HepG2 (cell line): ENCODE results near the gene TMEM221. TPM values are rescaled to one million over a fixed set of nuclear protein-coding genes. Genes with fewer than 3 reads are reported as not detected.
A peak's percentile ranks its signal among the peaks of the same experiment; 100 is the strongest.

Experiments
- ATAC-seq: fragments of 200-7000 bp; cut with Tn5 transposase; 3 replicates; pipeline ENCODE4 v1.9.1; 2020; ENCODE audit warnings: mild to moderate bottlenecking, moderate library complexity
- BruUV-seq: library from RNA; stranded (reverse); fragments of 400-500 nt; replicated peaks from 2 replicates; lab custom pipeline; 2021; lab: Mats Ljungman, UMichigan
- CTCF ChIA-PET: fragments of 300-600 bp; formaldehyde crosslinking; extraction: SDS; loops from one replicate; lab custom pipeline; 2021; ENCODE audit warnings: low total read pairs, inconsistent platforms, low intra/inter-chr PET ratio; lab: Yijun Ruan, JAX
- POLR2A ChIA-PET: fragments of 350-600 bp; sonication (Branson Sonifier 250); formaldehyde crosslinking; loops from one replicate; lab custom pipeline; 2020; ENCODE audit warnings: antibody characterized with exemption, inconsistent platforms; lab: Yijun Ruan, JAX
- DNase-seq: peaks from one replicate; pipeline ENCODE4 v3.0.0-alpha.2; 2015; ENCODE audit warnings: low spot score
- FAIRE-seq: peaks from 3 replicates; lab custom pipeline; 2011; peaks lifted over from hg19 to GRCh38; lab: Jason Lieb, UNC
- H2AFZ ChIP-seq: one replicate; pipeline ENCODE4 v1.6.1; 2011; ENCODE audit warnings: low read length, inconsistent platforms
- H3K27ac ChIP-seq: fragments of 300-600 bp; 3 replicates; pipeline ENCODE4 v1.8.0; 2011; ENCODE audit warnings: mixed run types, mild to moderate bottlenecking, mixed read lengths, low read length, inconsistent platforms; ENCODE audit not compliant: insufficient read depth; ENCODE audit errors: extremely low read length
- H3K27me3 ChIP-seq, 2 experiments: fragments of 200-600 bp in 1 of 2; 2 replicates in 1 of 2; 3 replicates in 1 of 2; pipeline versions ENCODE4 v1.6.0 to v1.8.0; 2011; ENCODE audit warnings: low read length in 2 of 2, mild to moderate bottlenecking in 2 of 2, moderate library complexity in 2 of 2, inconsistent platforms in 1 of 2; ENCODE audit not compliant: insufficient read depth in 2 of 2, control insufficient read depth in 1 of 2
- H3K36me3 ChIP-seq, 2 experiments: fragments of 200-600 bp in 1 of 2; replicated peaks in 1 of 2; 2 replicates in 1 of 2; 3 replicates in 1 of 2; pipeline versions ENCODE4 v1.5.1 to v1.8.0; 2011; ENCODE audit warnings: low read length in 2 of 2, inconsistent platforms in 1 of 2; ENCODE audit not compliant: insufficient read depth in 2 of 2, control insufficient read depth in 1 of 2
- H3K4me1 ChIP-seq: 2 replicates; pipeline ENCODE4 v1.5.1; 2012; ENCODE audit warnings: low read length, inconsistent platforms; ENCODE audit not compliant: insufficient read depth
- H3K4me2 ChIP-seq: 2 replicates; pipeline ENCODE4 v1.6.0; 2011; ENCODE audit warnings: low read depth, low read length, inconsistent platforms
- H3K4me3 ChIP-seq, 3 experiments: fragments of 200-600 bp in 1 of 3; sonication (generic), shearing (Covaris generic) in 1 of 3; replicated peaks in 1 of 3; 2 replicates each; pipeline ENCODE4 v1.5.1; 2011 to 2016; ENCODE audit warnings: low read length in 3 of 3, inconsistent platforms in 2 of 3, low read depth in 2 of 3, mild to moderate bottlenecking in 2 of 3, control low read depth in 1 of 3, mixed read lengths in 1 of 3; ENCODE audit not compliant: insufficient read depth in 1 of 3
- H3K79me2 ChIP-seq: one replicate; pipeline ENCODE4 v1.6.1; 2011; ENCODE audit warnings: low read length, inconsistent platforms; ENCODE audit not compliant: insufficient read depth
- H3K9ac ChIP-seq: 2 replicates; pipeline ENCODE4 v1.6.0; 2011; ENCODE audit warnings: mild to moderate bottlenecking, low read depth, low read length, inconsistent platforms; ENCODE audit not compliant: insufficient read depth
- H3K9me3 ChIP-seq: 2 replicates; pipeline ENCODE4 v1.5.1; 2012; ENCODE audit warnings: mild to moderate bottlenecking, low read length
- H4K20me1 ChIP-seq: 2 replicates; pipeline ENCODE4 v1.6.0; 2011; ENCODE audit warnings: inconsistent platforms, mild to moderate bottlenecking, low read length, moderate library complexity; ENCODE audit not compliant: insufficient read depth
- DNMT1 ChIP-seq: sonication (generic); formaldehyde crosslinking; IDR thresholded peaks from 2 replicates; pipeline ENCODE4 v1.5.1; 2020; ENCODE audit warnings: mild to moderate bottlenecking, missing genetic modification reagents
- GLI4 ChIP-seq: sonication (generic); formaldehyde crosslinking; IDR thresholded peaks from 2 replicates; pipeline ENCODE4 v1.5.1; 2020; ENCODE audit warnings: missing genetic modification reagents, mild to moderate bottlenecking, moderate library complexity, borderline replicate concordance
- HOXA5 ChIP-seq: sonication (generic); formaldehyde crosslinking; IDR thresholded peaks from 2 replicates; pipeline ENCODE4 v1.4.0; 2020; ENCODE audit warnings: missing genetic modification reagents
- MTF1 ChIP-seq: sonication (generic); formaldehyde crosslinking; IDR thresholded peaks from 2 replicates; pipeline ENCODE4 v1.5.0; 2020; ENCODE audit warnings: missing genetic modification reagents
- MZF1 ChIP-seq: sonication (generic); formaldehyde crosslinking; IDR thresholded peaks from 2 replicates; pipeline ENCODE4 v1.8.1; 2023; ENCODE audit warnings: mild to moderate bottlenecking, missing genetic modification reagents, borderline replicate concordance
- TBP ChIP-seq: sonication (generic); formaldehyde crosslinking; IDR thresholded peaks from 2 replicates; pipeline ENCODE4 v1.5.0; 2020; ENCODE audit warnings: missing genetic modification reagents
- TMF1 ChIP-seq: sonication (generic); formaldehyde crosslinking; IDR thresholded peaks from 2 replicates; pipeline ENCODE4 v1.8.1; 2022; ENCODE audit warnings: low read depth, missing genetic modification reagents
- ZFX ChIP-seq: sonication (generic); formaldehyde crosslinking; IDR thresholded peaks from 2 replicates; pipeline ENCODE4 v1.4.0; 2020; ENCODE audit warnings: mild to moderate bottlenecking, low read depth, missing genetic modification reagents, moderate library complexity
- ZNF331 ChIP-seq: sonication (generic); formaldehyde crosslinking; IDR thresholded peaks from 2 replicates; pipeline ENCODE4 v1.4.0; 2020; ENCODE audit warnings: missing genetic modification reagents
- ZNF333 ChIP-seq: sonication (generic); formaldehyde crosslinking; IDR thresholded peaks from 2 replicates; pipeline ENCODE4 v1.4.0; 2020; ENCODE audit warnings: mild to moderate bottlenecking, missing genetic modification reagents, borderline replicate concordance
- ZNF451 ChIP-seq: sonication (generic); formaldehyde crosslinking; IDR thresholded peaks from 2 replicates; pipeline ENCODE4 v1.5.0; 2020; ENCODE audit warnings: mild to moderate bottlenecking, missing genetic modification reagents
- ZNF468 ChIP-seq: sonication (generic); formaldehyde crosslinking; IDR thresholded peaks from 2 replicates; pipeline ENCODE4 v1.8.0; 2022; ENCODE audit warnings: mild to moderate bottlenecking, moderate library complexity, missing genetic modification reagents
- ZNF776 ChIP-seq: sonication (generic); formaldehyde crosslinking; IDR thresholded peaks from 2 replicates; pipeline ENCODE4 v1.4.0; 2020; ENCODE audit warnings: mild to moderate bottlenecking, missing genetic modification reagents
- ZSCAN31 ChIP-seq: sonication (generic); formaldehyde crosslinking; IDR thresholded peaks from 2 replicates; pipeline ENCODE4 v1.5.0; 2020; ENCODE audit warnings: low read depth, mild to moderate bottlenecking, missing genetic modification reagents
- WGBS: methylation state at CpG from one replicate; pipeline ENCODE4 v1.1.6; 2017; ENCODE audit warnings: low lambda C conversion rate; 5-methylcytosine and 5-hydroxymethylcytosine counted together
- in situ Hi-C: cut with HindIII; loops from 2 replicates; pipeline ENCODE4 v1.10.0; 2017; ENCODE audit warnings: low pct_unique_long_range_greater_than_20kb; ENCODE audit not compliant: extremely low pct_ligation_motif_present
- intact Hi-C: fragments of 100-400 bp; cut with micrococcal nuclease; formaldehyde crosslinking; loops from one replicate; pipeline ENCODE4 v1.10.0; 2022; ENCODE audit not compliant: unreplicated experiment
- polyA plus RNA-seq, 8 experiments: library from polyadenylated mRNA; depleted of rRNA in 3 of 8; stranded (reverse) in 7 of 8; unstranded in 1 of 8; fragments of >200 nt; fragmentation: Illumina TruSeq in 4 of 8; extraction: Trizol in 4 of 8; gene quantifications; 2 replicates each; pipeline versions ENCODE4 v1.2.1 to v1.2.3, GENCODE V29; 2011 to 2016; ENCODE audit warnings: low read depth in 4 of 8, missing spikeins in 1 of 8, mixed read lengths in 1 of 8; ENCODE audit not compliant: insufficient read depth in 1 of 8
- total RNA-seq, 5 experiments: library from RNA; depleted of rRNA; stranded (reverse); fragments of >200 nt; fragmentation: Illumina TruSeq; extraction: Trizol; gene quantifications; 2 replicates each; pipeline ENCODE4 v1.2.3, GENCODE V29; 2016; ENCODE audit warnings: low read depth in 1 of 5
- TF ChIP-seq, protein P1 (sequence below): sonication (generic); formaldehyde crosslinking; IDR thresholded peaks from 2 replicates; pipeline ENCODE4 v1.4.0; 2020; ENCODE audit warnings: missing genetic modification reagents
- TF ChIP-seq, protein P2 (sequence below): sonication (generic); formaldehyde crosslinking; IDR thresholded peaks from 2 replicates; pipeline ENCODE4 v1.4.0; 2020; ENCODE audit warnings: missing genetic modification reagents, mild to moderate bottlenecking, borderline replicate concordance
- TF ChIP-seq, protein P3 (sequence below): sonication (generic); formaldehyde crosslinking; IDR thresholded peaks from 2 replicates; pipeline ENCODE4 v1.5.0; 2020; ENCODE audit warnings: mild to moderate bottlenecking, missing genetic modification reagents, borderline replicate concordance
- TF ChIP-seq, protein P4 (sequence below): sonication (generic); IDR thresholded peaks from 2 replicates; pipeline ENCODE4 v1.6.1; 2016; ENCODE audit warnings: low read depth, borderline replicate concordance
- TF ChIP-seq, protein P5 (sequence below): sonication (generic); formaldehyde crosslinking; IDR thresholded peaks from 2 replicates; pipeline ENCODE4 v1.8.1; 2022; ENCODE audit warnings: mild to moderate bottlenecking, missing genetic modification reagents

The TMEM221 gene
- total and polyA plus RNA-seq, 2 of the 13 experiments (the other 11 are each of a cell fraction or from before 2014, with no cell fraction given), result 0.33 to 0.77 TPM

DNA sequence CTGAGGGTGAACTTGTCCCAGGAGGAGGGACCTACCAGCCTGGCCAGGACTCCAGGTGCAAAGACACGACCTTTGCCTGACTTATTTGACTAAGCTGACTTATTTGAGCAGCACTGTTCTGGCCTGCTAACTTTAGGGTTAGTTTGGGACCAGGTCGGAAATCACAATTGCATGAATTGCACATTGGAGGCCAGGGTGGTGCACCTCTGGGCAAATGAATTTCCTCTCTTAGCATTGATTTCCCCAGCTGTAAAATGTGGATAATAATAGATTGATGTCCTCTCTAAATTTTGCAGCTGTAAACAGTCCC lies 41.6 kb downstream of the TMEM221 start:
- TSS peak; percentile 86 for BruUV-seq
- Histone ChIP-seq H3K4me3 (peak overlapping the region; percentile 62 to 82 (median 70)), H3K9ac (peak overlapping the region; percentile 78)
- no peak for TF ChIP-seq MTF1 (CRISPR knock-in tag)
- TF ChIP-seq ZNF468 (CRISPR knock-in tag), result no peak
- TF ChIP-seq ZNF776 (CRISPR knock-in tag), result no peak
- TF ChIP-seq, protein P1, sequence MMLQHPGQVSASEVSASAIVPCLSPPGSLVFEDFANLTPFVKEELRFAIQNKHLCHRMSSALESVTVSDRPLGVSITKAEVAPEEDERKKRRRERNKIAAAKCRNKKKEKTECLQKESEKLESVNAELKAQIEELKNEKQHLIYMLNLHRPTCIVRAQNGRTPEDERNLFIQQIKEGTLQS (CRISPR knock-in tag), result no peak
- TF ChIP-seq ZSCAN31 (CRISPR knock-in tag), result 0 out of 2 replicates have a peak, but pooled peaks have one; percentile 1
- TF ChIP-seq HOXA5 (CRISPR knock-in tag), result no peak
- TF ChIP-seq, protein P2, sequence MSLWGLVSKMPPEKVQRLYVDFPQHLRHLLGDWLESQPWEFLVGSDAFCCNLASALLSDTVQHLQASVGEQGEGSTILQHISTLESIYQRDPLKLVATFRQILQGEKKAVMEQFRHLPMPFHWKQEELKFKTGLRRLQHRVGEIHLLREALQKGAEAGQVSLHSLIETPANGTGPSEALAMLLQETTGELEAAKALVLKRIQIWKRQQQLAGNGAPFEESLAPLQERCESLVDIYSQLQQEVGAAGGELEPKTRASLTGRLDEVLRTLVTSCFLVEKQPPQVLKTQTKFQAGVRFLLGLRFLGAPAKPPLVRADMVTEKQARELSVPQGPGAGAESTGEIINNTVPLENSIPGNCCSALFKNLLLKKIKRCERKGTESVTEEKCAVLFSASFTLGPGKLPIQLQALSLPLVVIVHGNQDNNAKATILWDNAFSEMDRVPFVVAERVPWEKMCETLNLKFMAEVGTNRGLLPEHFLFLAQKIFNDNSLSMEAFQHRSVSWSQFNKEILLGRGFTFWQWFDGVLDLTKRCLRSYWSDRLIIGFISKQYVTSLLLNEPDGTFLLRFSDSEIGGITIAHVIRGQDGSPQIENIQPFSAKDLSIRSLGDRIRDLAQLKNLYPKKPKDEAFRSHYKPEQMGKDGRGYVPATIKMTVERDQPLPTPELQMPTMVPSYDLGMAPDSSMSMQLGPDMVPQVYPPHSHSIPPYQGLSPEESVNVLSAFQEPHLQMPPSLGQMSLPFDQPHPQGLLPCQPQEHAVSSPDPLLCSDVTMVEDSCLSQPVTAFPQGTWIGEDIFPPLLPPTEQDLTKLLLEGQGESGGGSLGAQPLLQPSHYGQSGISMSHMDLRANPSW (CRISPR knock-in tag), result peak; percentile 29; the same call in 1 of the 2 replicates
- TF ChIP-seq GLI4 (CRISPR knock-in tag), result no peak
- no peak for TF ChIP-seq TBP (CRISPR knock-in tag)
- TF ChIP-seq, protein P3, sequence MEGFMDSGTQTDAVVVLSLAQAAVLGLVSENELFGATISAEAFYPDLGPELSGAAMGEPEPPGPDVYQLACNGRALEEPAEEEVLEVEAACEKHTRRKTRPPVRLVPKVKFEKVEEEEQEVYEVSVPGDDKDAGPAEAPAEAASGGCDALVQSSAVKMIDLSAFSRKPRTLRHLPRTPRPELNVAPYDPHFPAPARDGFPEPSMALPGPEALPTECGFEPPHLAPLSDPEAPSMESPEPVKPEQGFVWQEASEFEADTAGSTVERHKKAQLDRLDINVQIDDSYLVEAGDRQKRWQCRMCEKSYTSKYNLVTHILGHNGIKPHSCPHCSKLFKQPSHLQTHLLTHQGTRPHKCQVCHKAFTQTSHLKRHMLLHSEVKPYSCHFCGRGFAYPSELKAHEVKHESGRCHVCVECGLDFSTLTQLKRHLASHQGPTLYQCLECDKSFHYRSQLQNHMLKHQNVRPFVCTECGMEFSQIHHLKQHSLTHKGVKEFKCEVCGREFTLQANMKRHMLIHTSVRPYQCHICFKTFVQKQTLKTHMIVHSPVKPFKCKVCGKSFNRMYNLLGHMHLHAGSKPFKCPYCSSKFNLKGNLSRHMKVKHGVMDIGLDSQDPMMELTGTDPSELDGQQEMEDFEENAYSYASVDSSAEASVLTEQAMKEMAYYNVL (CRISPR knock-in tag), result no peak
- TF ChIP-seq, protein P4, sequence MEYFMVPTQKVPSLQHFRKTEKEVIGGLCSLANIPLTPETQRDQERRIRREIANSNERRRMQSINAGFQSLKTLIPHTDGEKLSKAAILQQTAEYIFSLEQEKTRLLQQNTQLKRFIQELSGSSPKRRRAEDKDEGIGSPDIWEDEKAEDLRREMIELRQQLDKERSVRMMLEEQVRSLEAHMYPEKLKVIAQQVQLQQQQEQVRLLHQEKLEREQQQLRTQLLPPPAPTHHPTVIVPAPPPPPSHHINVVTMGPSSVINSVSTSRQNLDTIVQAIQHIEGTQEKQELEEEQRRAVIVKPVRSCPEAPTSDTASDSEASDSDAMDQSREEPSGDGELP, result no peak
- TF ChIP-seq ZNF333, result 0 out of 2 replicates have a peak, but pooled peaks have one; percentile 40
- TF ChIP-seq ZNF331 (CRISPR knock-in tag), result no peak
- TF ChIP-seq, protein P5, sequence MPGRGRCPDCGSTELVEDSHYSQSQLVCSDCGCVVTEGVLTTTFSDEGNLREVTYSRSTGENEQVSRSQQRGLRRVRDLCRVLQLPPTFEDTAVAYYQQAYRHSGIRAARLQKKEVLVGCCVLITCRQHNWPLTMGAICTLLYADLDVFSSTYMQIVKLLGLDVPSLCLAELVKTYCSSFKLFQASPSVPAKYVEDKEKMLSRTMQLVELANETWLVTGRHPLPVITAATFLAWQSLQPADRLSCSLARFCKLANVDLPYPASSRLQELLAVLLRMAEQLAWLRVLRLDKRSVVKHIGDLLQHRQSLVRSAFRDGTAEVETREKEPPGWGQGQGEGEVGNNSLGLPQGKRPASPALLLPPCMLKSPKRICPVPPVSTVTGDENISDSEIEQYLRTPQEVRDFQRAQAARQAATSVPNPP (CRISPR knock-in tag), result no peak
- no peak for TF ChIP-seq MZF1 (CRISPR knock-in tag)
- no peak for TF ChIP-seq DNMT1 (CRISPR knock-in tag)
- TF ChIP-seq ZFX (CRISPR knock-in tag), result peak; percentile 42
- no peak for TF ChIP-seq TMF1 (CRISPR knock-in tag)
- TF ChIP-seq ZNF451, result no peak

More for the DNA sequence above, 41.6 kb downstream of the TMEM221 start:
- Histone ChIP-seq H3K79me2 (peaks cover 33% of the 10 kb centered on the region), H4K20me1 (no peaks in the 10 kb centered on the region; the same call in 1 of the 2 replicates), H3K27ac (peak overlapping the region; percentile 81), H3K4me1 (peaks cover 13% of the 10 kb centered on the region), H3K9me3 (no peaks in the 10 kb centered on the region), H2AFZ (no peak overlapping the region), H3K4me2 (peak overlapping the region; percentile 92), H3K36me3 (peaks cover 1 to 9% of the 10 kb centered on the region in 2 experiments; a peak in 2 of 5 replicates), H3K27me3 (no peaks in the 10 kb centered on the region; a peak in 1 of 5 replicates)
- CTCF ChIA-PET, result no interaction called here
- ATAC-seq (peak; percentile 36), DNase-seq (no peak), FAIRE-seq (peak; percentile 66)
- intact Hi-C loops, result loop anchor here (5.0 kb wide), 1 partner anchor 70 kb away; the partner anchor contains the start of gene GTPBP3
- WGBS, result 6% methylated on average over 2 of the region's 2 CpGs
- in situ Hi-C loops, result no loop called here
- POLR2A ChIA-PET, result interaction anchor here (0.7 to 3.5 kb wide), 12 partner anchors 8 to 104 kb away, joined by 3 to 76 read pairs (median 4); partner anchors contain the start of genes ANO8, DDA1, MVB12A and TMEM221
